ENCODE data around the gene PROCA1. TPM values are rescaled to one million over a fixed set of nuclear protein-coding genes. Genes with fewer than 3 reads are reported as not detected.

Gene PROCA1
- total and polyA plus RNA-seq, 8 donors = 1.9 to 8.3 (median 6.5) TPM

DNA sequence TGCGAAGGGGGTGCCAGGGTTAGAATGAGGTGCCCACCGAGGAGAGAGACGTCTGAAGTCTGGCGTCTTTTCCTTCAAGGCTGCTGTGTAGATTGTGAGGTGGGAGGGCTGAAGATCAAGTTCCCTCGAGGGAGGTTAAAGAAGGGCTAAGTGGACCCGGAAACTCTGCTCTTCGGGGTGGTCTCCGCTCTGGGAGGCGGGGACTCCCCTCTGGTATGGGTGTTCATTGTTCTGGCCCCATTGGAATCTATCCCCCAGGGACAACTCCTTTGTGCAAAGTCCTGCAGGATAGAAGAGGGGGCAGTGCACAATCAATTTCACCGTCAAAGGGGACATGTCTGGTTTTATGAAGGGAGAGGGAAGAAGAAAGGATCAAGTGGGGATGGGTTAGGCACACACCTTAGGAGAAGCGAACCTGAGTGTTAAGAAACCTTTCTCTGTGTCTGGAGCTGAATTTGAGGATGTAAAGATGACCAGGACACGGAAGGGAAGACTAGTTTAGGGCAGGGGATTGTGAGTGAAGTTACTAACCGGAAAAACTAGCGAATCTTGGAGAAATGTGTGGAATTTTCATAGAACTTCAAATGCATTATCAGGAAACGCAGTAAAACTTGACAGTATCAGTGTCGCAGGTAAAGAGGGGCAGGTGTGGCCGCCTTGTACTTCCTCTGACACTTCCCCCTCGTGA, 6.8 kb upstream of the PROCA1 start:
- peak overlapping the region; percentile 65 to 96 for H3K4me3 ChIP-seq
- ATAC-seq = no peak
- intact Hi-C loops (cut with DNase I) = no loop called here

GRCh38 chr17:28717578-28718332, 6.1 kb upstream of the PROCA1 start, which contains the start of gene RAB34:
RAB34 (minus strand) TSS chr17:28717868; CDS start chr17:28717266, 602 bp downstream.
- Histone ChIP-seq H3K4me1 (peaks cover 36 to 67% of the 10 kb centered on the region in 2 donors), H3K27ac (peak within 1 kb of the TSS; percentile 79 to 86), H3K36me3 (peaks cover 0 to 45% of the 10 kb centered on the region in 2 donors), H3K27me3 (peaks cover 0 to 19% of the 10 kb centered on the region in 2 donors), H3K9me3 (no peaks in the 10 kb centered on the region), H3K4me3 (peak within 1 kb of the TSS; percentile 65 to 96)
- DNase-seq (peak; percentile 85 to 95 (median 90)), ATAC-seq (peak; percentile 63)
- TF ChIP-seq, protein P1, sequence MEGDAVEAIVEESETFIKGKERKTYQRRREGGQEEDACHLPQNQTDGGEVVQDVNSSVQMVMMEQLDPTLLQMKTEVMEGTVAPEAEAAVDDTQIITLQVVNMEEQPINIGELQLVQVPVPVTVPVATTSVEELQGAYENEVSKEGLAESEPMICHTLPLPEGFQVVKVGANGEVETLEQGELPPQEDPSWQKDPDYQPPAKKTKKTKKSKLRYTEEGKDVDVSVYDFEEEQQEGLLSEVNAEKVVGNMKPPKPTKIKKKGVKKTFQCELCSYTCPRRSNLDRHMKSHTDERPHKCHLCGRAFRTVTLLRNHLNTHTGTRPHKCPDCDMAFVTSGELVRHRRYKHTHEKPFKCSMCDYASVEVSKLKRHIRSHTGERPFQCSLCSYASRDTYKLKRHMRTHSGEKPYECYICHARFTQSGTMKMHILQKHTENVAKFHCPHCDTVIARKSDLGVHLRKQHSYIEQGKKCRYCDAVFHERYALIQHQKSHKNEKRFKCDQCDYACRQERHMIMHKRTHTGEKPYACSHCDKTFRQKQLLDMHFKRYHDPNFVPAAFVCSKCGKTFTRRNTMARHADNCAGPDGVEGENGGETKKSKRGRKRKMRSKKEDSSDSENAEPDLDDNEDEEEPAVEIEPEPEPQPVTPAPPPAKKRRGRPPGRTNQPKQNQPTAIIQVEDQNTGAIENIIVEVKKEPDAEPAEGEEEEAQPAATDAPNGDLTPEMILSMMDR (IDR thresholded peaks at IDR 0.05) = no peak
- intact Hi-C loops (cut with DNase I) = no loop called here

More for the DNA sequence above, 6.8 kb upstream of the PROCA1 start:
- Histone ChIP-seq H3K4me1 (peaks cover 40 to 74% of the 10 kb centered on the region in 2 donors), H3K36me3 (peaks cover 0 to 49% of the 10 kb centered on the region in 2 donors), H3K27ac (peak overlapping the region; percentile 79 to 86), H3K27me3 (peaks cover 0 to 19% of the 10 kb centered on the region in 2 donors), H3K9me3 (no peaks in the 10 kb centered on the region)
- TF ChIP-seq, protein P1 (IDR thresholded peaks at IDR 0.05) = no peak
- peak in 2 of 4 donors; percentile 69 to 71 for DNase-seq

GRCh38 chr17:28716740-28717577, 5.3 kb upstream of the PROCA1 start:
- H3K27me3 ChIP-seq = peaks cover 0 to 19% of the 10 kb centered on the region in 2 donors
- peak overlapping the region; percentile 65 to 96 for H3K4me3 ChIP-seq
- TF ChIP-seq, protein P1 (IDR thresholded peaks at IDR 0.05) = no peak
- ATAC-seq (peak; percentile 1), DNase-seq (peak in 3 of 4 donors; percentile 53 to 84 (median 56))
- H3K4me1 ChIP-seq = peaks cover 28 to 65% of the 10 kb centered on the region in 2 donors
- H3K36me3 ChIP-seq = peaks cover 0 to 37% of the 10 kb centered on the region in 2 donors
- H3K27ac ChIP-seq = peak overlapping the region; percentile 79 to 86
- intact Hi-C loops (cut with DNase I) = no loop called here
- no peaks in the 10 kb centered on the region for H3K9me3 ChIP-seq

GRCh38 chr17:28715217-28715616, 3.5 kb upstream of the PROCA1 start:
- no peak for ATAC-seq
- TF ChIP-seq, protein P1 (IDR thresholded peaks at IDR 0.05) = no peak

More at GRCh38 chr17:28715217-28715616, 3.5 kb upstream of the PROCA1 start:
- no peak for DNase-seq
- Histone ChIP-seq H3K9me3 (no peaks in the 10 kb centered on the region), H3K27me3 (peaks cover 0 to 19% of the 10 kb centered on the region in 2 donors), H3K4me3 (no peak overlapping the region), H3K4me1 (peaks cover 21 to 60% of the 10 kb centered on the region in 2 donors), H3K27ac (no peak overlapping the region), H3K36me3 (peaks cover 0 to 25% of the 10 kb centered on the region in 2 donors)
- intact Hi-C loops (cut with DNase I) = no loop called here
